GM21360 (cell line): ENCODE measurements around the gene RECQL.
"Not testable (repeated sequence)": the region's sequence is repeated elsewhere in the genome, so short reads cannot be mapped to it uniquely, and the experiment has no call there.

Experiments used
- ATAC-seq: cut with Tn5 transposase; IDR thresholded peaks from one replicate; pipeline ENCODE4 v1.9.1; 2021; ENCODE audit warnings: mild to moderate bottlenecking, moderate library complexity; ENCODE audit not compliant: unreplicated experiment

The RECQL gene

GRCh38 chr12:21429994-21430393, 71.4 kb downstream of the RECQL start:
- ATAC-seq = no peak

GRCh38 chr12:21428241-21428640, 73.2 kb downstream of the RECQL start:
- ATAC-seq = no peak

GRCh38 chr12:21419009-21419699, 82.3 kb downstream of the RECQL start:
- not testable (repeated sequence) for ATAC-seq
